Chondrocyte (in vitro differentiated cells): Measurements from ENCODE around the gene PDRG1. TPM values are rescaled to one million over a fixed set of nuclear protein-coding genes. Genes with fewer than 3 reads are reported as not detected.

Experiments used
- DNase-seq: peaks from one replicate; pipeline ENCODE4 v3.0.0; 2021; ENCODE audit warnings: mixed read lengths, low spot score
- H3K27ac Mint-ChIP-seq: one replicate; pipeline ENCODE4 v1.8.0; 2021; ENCODE audit warnings: mild to moderate bottlenecking, moderate library complexity, mixed read lengths; ENCODE audit not compliant: unreplicated experiment
- H3K27me3 Mint-ChIP-seq: 2 replicates; pipeline ENCODE4 v1.8.0; 2021; ENCODE audit warnings: low read depth, mixed read lengths
- H3K36me3 Mint-ChIP-seq: 2 replicates; pipeline ENCODE4 v1.8.0; 2021; ENCODE audit warnings: low read depth, mixed read lengths
- H3K4me1 Mint-ChIP-seq: 2 replicates; pipeline ENCODE4 v1.8.0; 2021; ENCODE audit warnings: low read depth, mild to moderate bottlenecking, mixed read lengths
- H3K4me3 Mint-ChIP-seq: one replicate; pipeline ENCODE4 v1.8.0; 2021; ENCODE audit warnings: mild to moderate bottlenecking, moderate library complexity, mixed read lengths; ENCODE audit not compliant: unreplicated experiment
- H3K9me3 Mint-ChIP-seq: 2 replicates; pipeline ENCODE4 v1.8.0; 2021; ENCODE audit warnings: low read depth, mixed read lengths
- total RNA-seq: library from RNA; stranded (reverse); gene quantifications from 3 replicates; pipeline ENCODE4 v1.2.1, GENCODE V29; 2021
- TF ChIP-seq, protein P1 (sequence below): fragments of 200-600 bp; sonication (generic); IDR thresholded peaks from 2 replicates; pipeline ENCODE4 v1.5.0; 2021; ENCODE audit warnings: antibody characterized with exemption, mild to moderate bottlenecking, moderate library complexity

The PDRG1 gene
- total RNA-seq, 1 donor from 2014 or later: 19.0 TPM

DNA sequence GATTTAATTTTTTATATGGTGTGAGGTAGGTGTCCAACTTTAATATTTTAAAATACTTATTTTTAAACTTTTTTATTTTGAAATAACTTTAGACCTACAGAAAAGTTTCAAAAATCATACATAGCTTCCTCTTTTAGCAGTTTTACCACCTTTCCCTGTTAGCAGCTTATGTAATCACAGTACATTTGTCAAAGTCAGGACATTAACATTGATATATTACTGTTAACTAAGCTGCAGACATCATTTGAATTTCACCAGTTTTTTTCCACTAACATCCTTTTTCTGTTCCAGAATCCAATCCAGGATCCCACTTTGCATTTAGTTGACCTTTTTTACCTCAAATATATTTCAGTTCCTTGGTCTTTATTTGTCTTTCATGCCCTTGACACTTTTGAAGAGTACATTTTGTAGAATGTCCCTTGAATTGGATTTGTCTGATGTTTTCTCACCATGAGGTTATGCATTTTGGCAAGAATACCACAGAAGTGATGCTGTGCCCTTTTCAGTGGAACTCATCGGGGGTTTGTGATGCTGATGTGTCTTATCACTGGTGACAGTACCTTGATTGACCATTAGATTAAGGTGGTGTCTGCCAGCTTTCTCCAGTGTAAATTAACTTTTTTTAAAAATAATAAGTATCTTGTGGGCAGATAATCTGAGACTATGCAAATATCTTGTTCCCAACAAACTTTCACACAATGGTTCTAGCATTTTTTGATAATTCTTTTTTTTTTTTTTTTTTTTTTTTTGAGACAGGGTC, 48.0 kb downstream of the PDRG1 start:
- H3K4me1 Mint-ChIP-seq: no peaks in the 10 kb centered on the region
- no peak overlapping the region for H3K4me3 Mint-ChIP-seq
- H3K36me3 Mint-ChIP-seq: no peaks in the 10 kb centered on the region

DNA sequence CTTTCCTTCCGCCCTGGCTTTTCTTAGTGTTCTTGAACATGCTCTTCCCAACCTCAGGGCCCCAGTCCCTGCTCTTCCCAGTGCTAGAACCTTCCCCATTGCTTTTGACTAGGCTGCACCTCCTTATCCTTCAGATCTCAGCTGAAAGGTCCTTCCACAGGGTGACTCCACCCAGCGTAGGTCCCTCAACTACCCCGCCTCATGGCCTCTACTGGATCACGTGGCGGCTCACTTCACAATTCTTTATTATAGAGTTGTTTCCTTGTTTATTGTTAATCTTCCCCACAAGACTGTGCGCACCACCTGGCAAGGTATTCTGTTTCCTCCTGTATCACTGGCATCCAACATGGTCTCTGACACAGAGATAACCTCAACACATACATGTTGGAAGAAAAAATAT, 50.2 kb downstream of the PDRG1 start:
- no peaks in the 10 kb centered on the region for H3K4me1 Mint-ChIP-seq

More for the DNA sequence above, 48.0 kb downstream of the PDRG1 start:
- H3K9me3 Mint-ChIP-seq: no peaks in the 10 kb centered on the region
- no peak overlapping the region for H3K27ac Mint-ChIP-seq
- TF ChIP-seq, protein P1, sequence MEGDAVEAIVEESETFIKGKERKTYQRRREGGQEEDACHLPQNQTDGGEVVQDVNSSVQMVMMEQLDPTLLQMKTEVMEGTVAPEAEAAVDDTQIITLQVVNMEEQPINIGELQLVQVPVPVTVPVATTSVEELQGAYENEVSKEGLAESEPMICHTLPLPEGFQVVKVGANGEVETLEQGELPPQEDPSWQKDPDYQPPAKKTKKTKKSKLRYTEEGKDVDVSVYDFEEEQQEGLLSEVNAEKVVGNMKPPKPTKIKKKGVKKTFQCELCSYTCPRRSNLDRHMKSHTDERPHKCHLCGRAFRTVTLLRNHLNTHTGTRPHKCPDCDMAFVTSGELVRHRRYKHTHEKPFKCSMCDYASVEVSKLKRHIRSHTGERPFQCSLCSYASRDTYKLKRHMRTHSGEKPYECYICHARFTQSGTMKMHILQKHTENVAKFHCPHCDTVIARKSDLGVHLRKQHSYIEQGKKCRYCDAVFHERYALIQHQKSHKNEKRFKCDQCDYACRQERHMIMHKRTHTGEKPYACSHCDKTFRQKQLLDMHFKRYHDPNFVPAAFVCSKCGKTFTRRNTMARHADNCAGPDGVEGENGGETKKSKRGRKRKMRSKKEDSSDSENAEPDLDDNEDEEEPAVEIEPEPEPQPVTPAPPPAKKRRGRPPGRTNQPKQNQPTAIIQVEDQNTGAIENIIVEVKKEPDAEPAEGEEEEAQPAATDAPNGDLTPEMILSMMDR: no peak
- DNase-seq: no peak
- H3K27me3 Mint-ChIP-seq: peaks cover 12% of the 10 kb centered on the region

DNA sequence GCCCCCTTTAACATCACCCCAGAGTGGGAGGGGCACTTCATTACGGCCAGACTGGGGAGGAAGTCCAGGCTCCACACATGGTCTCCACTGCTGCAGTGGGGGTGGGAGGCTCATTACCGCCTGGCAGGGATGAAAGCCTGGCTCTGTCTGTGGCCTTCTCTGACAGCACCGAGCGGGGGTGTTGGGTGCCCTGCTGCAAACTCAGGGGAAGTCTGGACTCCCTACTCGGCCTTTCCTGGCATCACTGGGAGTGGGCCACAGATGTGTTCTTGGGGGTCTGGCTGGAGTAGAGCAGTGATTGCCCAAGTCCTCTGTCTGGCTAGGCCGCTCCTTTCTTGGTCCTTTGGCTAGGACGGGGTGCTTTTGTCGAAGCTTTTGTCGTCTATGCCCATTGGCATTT, 54.3 kb downstream of the PDRG1 start:
- Mint-ChIP-seq H3K27me3 (peaks cover 35% of the 10 kb centered on the region), H3K9me3 (no peaks in the 10 kb centered on the region), H3K36me3 (peaks cover 2% of the 10 kb centered on the region), H3K27ac (no peak overlapping the region), H3K4me1 (no peaks in the 10 kb centered on the region), H3K4me3 (no peak overlapping the region)
- TF ChIP-seq, protein P1: no peak
- DNase-seq: no peak

More for the DNA sequence above, 50.2 kb downstream of the PDRG1 start:
- DNase-seq: no peak
- no peak overlapping the region for H3K4me3 Mint-ChIP-seq
- H3K27me3 Mint-ChIP-seq: peaks cover 23% of the 10 kb centered on the region
- TF ChIP-seq, protein P1: no peak
- no peaks in the 10 kb centered on the region for H3K36me3 Mint-ChIP-seq
- H3K27ac Mint-ChIP-seq: no peak overlapping the region
- H3K9me3 Mint-ChIP-seq: no peaks in the 10 kb centered on the region

DNA sequence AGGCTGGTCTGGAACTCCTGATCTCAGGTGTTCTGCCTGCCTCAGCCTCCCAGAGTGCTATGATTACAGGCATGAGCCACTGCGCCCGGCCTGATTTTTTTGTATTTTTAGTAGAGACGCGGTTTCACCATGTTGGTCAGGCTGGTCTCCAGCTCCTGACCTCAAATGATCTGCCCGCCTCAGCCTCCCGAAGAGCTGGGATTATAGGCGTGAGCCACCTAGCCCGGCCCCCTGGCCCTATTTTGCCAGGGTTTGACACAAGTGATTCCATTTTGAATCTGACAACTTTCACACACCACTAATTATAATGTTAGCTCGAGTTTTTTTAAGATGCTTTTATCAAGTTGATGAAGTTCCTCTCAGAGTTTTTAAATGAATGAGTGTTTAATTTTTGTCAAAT, 55.8 kb downstream of the PDRG1 start:
- Mint-ChIP-seq H3K9me3 (no peaks in the 10 kb centered on the region), H3K4me1 (no peaks in the 10 kb centered on the region), H3K36me3 (peaks cover 2% of the 10 kb centered on the region), H3K4me3 (no peak overlapping the region), H3K27ac (no peak overlapping the region), H3K27me3 (peaks cover 41% of the 10 kb centered on the region)
- TF ChIP-seq, protein P1: no peak
- no peak for DNase-seq

DNA sequence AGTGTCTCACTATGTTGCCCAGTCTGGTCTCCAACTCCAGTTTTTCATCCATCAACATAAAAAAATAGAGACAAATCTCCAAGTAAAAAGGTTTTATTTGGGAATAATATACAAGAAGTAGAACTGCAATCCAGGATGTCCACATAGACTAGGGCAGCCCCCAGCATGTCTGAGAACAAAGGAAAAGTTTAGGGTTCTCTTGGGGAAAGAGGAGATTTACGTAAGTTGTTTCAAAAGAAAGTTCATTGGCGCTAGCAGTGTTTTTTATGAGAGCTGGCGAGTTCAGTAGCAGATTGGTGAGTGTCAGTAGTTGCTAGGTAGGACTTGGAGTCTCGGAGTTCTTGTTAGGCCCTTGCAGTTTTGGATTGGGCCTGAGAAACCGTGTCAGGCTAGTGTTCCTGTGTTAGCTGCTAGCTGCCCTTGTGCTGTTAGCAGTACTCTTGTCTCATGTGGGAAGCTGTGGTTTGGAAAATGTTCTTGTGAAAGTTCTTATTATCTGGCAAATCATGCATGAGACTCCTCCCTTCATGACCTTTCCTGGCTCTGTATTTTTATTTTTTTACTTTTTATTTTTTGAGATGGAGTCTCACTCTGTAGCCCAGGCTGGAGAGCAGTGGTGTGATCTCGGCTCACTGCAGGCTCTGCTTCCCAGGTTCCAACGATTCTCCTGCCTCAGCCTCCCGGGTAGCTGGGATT, 56.7 kb downstream of the PDRG1 start:
- TF ChIP-seq, protein P1: no peak
- Mint-ChIP-seq H3K9me3 (no peaks in the 10 kb centered on the region), H3K4me3 (no peak overlapping the region), H3K27me3 (peaks cover 49% of the 10 kb centered on the region), H3K36me3 (peaks cover 2% of the 10 kb centered on the region), H3K4me1 (no peaks in the 10 kb centered on the region), H3K27ac (no peak overlapping the region)
- no peak for DNase-seq

Other genes with a start within 250 kb of the PDRG1 start
- gene BCL2L1, start 229.2 kb downstream of the PDRG1 start, total RNA-seq: 55.9 to 96.1 TPM (median 90.7 TPM) in 3 replicates
- 20.2 to 51.0 TPM (median 49.6 TPM) in 3 replicates for gene TPX2, start 212.8 kb downstream of the PDRG1 start, total RNA-seq
- gene MYLK2, start 132.7 kb downstream of the PDRG1 start, total RNA-seq: 1.3 to 3.3 TPM (median 2.9 TPM) in 3 replicates
- gene FOXS1, start 106.4 kb downstream of the PDRG1 start, total RNA-seq: 54.1 to 192 TPM (median 185 TPM) in 3 replicates
- gene DUSP15, start 81.5 kb downstream of the PDRG1 start, total RNA-seq: 3.6 to 11.6 TPM (median 11.5 TPM) in 3 replicates
- 0.24 to 0.37 TPM (median 0.33 TPM) in 3 replicates for gene TTLL9, start 81.4 kb downstream of the PDRG1 start, total RNA-seq
- gene XKR7, start 16.1 kb upstream of the PDRG1 start, total RNA-seq: 0.02 TPM in 1 of 3 replicates, not detected in the others
- gene CCM2L, start 58.4 kb upstream of the PDRG1 start, total RNA-seq: not detected in 3 replicates
- not detected in 3 replicates for gene HCK, start 100.2 kb upstream of the PDRG1 start, total RNA-seq
- 64.8 to 87.9 TPM (median 83.7 TPM) in 3 replicates for gene TM9SF4, start 157.7 kb upstream of the PDRG1 start, total RNA-seq